HL-60 (cell line): ENCODE results near the gene GNG2.

Experiments
- DNase-seq, 2 experiments: peaks; one replicate each; pipeline ENCODE4 v3.0.0-alpha.2; 2010 to 2020; ENCODE audit warnings: low read depth in 1 of 2, low spot score in 1 of 2
- H3K27ac ChIP-seq: fragments of 250-450 bp; sonication (Bioruptor Pico); replicated peaks from 2 replicates; pipeline ENCODE4 v1.5.1; 2020; ENCODE audit warnings: mild to moderate bottlenecking, moderate library complexity
- H3K27me3 ChIP-seq: fragments of 250-450 bp; sonication (Bioruptor Pico); 2 replicates; pipeline ENCODE4 v1.5.1; 2021; ENCODE audit warnings: mild to moderate bottlenecking, moderate library complexity; ENCODE audit not compliant: insufficient read depth, poor library complexity, severe bottlenecking
- H3K4me3 ChIP-seq: replicated peaks from 2 replicates; pipeline ENCODE4 v1.5.1; 2011; ENCODE audit warnings: mild to moderate bottlenecking, control low read depth, low read length; ENCODE audit not compliant: insufficient read depth
- GABPA ChIP-seq: IDR thresholded peaks from 2 replicates; pipeline ENCODE4 v1.6.1; 2012; ENCODE audit warnings: low read depth
- POLR2AphosphoS5 ChIP-seq: IDR thresholded peaks from 2 replicates; pipeline ENCODE4 v1.6.1; 2012; ENCODE audit warnings: low read depth
- SPI1 ChIP-seq: IDR thresholded peaks from 2 replicates; pipeline ENCODE4 v1.6.1; 2012; ENCODE audit warnings: low read depth, mild to moderate bottlenecking, borderline replicate concordance
- TF ChIP-seq, protein P1 (sequence below): IDR thresholded peaks from 2 replicates; pipeline ENCODE4 v1.6.1; 2012; ENCODE audit warnings: low read depth; ENCODE audit not compliant: insufficient replicate concordance
- TF ChIP-seq, protein P2 (sequence below): IDR thresholded peaks from one replicate; pipeline ENCODE4 v1.5.1; 2011; ENCODE audit warnings: low read length, control low read depth, inconsistent platforms; ENCODE audit not compliant: insufficient read depth

Gene GNG2

DNA sequence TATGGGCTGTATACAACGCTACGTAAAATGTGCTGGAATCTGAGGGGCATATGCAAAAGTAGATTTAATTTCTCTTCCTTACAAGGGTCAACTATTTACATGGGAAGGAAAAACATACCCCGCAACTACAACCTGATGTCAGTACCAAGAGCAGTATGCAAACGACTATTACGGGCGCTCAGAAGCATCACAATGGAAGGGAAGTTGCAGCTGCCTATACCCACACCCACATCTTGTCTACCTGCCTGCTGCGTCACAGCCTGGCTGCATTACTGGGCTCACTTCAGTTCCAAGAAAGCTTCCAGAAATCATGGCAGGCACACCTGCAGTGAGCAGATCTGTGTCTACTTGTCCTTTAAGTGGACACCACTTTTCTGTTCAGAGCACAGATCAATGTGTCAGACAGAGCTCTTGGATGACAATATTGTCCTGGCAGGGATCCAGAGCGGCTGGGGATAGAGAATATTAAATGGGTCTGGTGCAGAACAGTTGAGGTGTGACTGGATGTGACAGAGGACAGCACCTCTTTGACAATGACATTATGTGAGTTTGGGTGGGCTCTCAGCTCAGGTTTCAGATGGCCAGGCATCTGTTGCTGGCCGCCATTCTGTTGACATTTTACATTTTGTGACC, 41.5 kb upstream of the GNG2 start:
- H3K4me3 ChIP-seq, result no peak overlapping the region
- TF ChIP-seq, protein P1, sequence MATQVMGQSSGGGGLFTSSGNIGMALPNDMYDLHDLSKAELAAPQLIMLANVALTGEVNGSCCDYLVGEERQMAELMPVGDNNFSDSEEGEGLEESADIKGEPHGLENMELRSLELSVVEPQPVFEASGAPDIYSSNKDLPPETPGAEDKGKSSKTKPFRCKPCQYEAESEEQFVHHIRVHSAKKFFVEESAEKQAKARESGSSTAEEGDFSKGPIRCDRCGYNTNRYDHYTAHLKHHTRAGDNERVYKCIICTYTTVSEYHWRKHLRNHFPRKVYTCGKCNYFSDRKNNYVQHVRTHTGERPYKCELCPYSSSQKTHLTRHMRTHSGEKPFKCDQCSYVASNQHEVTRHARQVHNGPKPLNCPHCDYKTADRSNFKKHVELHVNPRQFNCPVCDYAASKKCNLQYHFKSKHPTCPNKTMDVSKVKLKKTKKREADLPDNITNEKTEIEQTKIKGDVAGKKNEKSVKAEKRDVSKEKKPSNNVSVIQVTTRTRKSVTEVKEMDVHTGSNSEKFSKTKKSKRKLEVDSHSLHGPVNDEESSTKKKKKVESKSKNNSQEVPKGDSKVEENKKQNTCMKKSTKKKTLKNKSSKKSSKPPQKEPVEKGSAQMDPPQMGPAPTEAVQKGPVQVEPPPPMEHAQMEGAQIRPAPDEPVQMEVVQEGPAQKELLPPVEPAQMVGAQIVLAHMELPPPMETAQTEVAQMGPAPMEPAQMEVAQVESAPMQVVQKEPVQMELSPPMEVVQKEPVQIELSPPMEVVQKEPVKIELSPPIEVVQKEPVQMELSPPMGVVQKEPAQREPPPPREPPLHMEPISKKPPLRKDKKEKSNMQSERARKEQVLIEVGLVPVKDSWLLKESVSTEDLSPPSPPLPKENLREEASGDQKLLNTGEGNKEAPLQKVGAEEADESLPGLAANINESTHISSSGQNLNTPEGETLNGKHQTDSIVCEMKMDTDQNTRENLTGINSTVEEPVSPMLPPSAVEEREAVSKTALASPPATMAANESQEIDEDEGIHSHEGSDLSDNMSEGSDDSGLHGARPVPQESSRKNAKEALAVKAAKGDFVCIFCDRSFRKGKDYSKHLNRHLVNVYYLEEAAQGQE, result no peak
- no peak for TF ChIP-seq SPI1
- TF ChIP-seq GABPA, result no peak
- TF ChIP-seq, protein P2, sequence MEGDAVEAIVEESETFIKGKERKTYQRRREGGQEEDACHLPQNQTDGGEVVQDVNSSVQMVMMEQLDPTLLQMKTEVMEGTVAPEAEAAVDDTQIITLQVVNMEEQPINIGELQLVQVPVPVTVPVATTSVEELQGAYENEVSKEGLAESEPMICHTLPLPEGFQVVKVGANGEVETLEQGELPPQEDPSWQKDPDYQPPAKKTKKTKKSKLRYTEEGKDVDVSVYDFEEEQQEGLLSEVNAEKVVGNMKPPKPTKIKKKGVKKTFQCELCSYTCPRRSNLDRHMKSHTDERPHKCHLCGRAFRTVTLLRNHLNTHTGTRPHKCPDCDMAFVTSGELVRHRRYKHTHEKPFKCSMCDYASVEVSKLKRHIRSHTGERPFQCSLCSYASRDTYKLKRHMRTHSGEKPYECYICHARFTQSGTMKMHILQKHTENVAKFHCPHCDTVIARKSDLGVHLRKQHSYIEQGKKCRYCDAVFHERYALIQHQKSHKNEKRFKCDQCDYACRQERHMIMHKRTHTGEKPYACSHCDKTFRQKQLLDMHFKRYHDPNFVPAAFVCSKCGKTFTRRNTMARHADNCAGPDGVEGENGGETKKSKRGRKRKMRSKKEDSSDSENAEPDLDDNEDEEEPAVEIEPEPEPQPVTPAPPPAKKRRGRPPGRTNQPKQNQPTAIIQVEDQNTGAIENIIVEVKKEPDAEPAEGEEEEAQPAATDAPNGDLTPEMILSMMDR, result no peak
- no peak for TF ChIP-seq POLR2AphosphoS5
- no peak for DNase-seq

DNA sequence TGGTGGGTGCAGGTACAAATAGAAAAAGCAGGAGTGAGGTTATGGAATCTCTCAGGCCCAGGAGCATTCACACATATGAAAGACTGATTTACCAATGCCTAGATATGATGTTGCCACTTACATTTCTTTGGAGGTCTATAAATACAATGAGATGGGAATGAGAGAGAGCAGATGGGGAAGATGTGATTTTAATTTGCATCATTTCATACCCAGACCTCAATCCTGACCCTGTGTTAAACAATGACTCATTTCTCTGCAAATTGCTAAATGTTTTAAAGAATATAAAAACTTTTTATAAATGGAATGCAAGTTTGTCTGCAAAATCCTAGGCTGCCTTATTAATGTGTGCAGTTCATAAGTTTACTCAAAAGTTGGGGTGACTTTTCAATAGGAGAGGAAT, 38.6 kb upstream of the GNG2 start:
- no peak overlapping the region for H3K4me3 ChIP-seq
- H3K27ac ChIP-seq, result no peak overlapping the region
- no peaks in the 10 kb centered on the region for H3K27me3 ChIP-seq
- TF ChIP-seq, protein P1, result no peak
- DNase-seq, result no peak

More for the DNA sequence above, 41.5 kb upstream of the GNG2 start:
- Histone ChIP-seq H3K27me3 (no peaks in the 10 kb centered on the region), H3K27ac (no peak overlapping the region)

DNA sequence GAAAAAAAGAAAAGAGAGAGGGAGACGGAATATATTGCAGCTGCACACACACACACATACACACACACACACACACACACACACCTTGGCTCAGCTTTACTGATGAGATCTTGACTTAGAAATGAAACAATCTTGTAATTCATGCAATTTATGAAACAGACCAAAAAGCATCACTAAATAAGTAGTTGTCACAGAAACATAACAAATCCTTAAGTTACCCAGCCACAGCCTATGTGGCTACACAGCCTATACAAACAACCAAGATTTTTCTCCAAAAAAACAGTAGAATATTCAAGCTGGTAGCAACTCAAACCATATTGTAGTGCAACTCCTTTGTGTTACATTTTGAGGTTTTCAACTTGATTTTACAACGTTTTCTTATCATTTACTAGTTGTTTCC, 37.9 kb upstream of the GNG2 start:
- DNase-seq, result no peak
- Histone ChIP-seq H3K4me3 (no peak overlapping the region), H3K27me3 (no peaks in the 10 kb centered on the region), H3K27ac (no peak overlapping the region)
- TF ChIP-seq SPI1, result no peak
- TF ChIP-seq, protein P2, result no peak
- TF ChIP-seq, protein P1, result no peak
- no peak for TF ChIP-seq POLR2AphosphoS5
- no peak for TF ChIP-seq GABPA
